ENCODE data around the gene ACTL8.

GRCh38 chr1:17816511-17816910 is 61.4 kb downstream of the ACTL8 start:
- TF ChIP-seq POLR2A (IDR thresholded peaks at IDR 0.05; ENCODE audit: extremely low read depth, insufficient read length), result no peak
- TF ChIP-seq CTCF (IDR thresholded peaks at IDR 0.05; ENCODE audit: low read depth, low read length), result no peak
- TF ChIP-seq MYC (IDR thresholded peaks at IDR 0.05; ENCODE audit: low read depth, low read length), result no peak
